ENCODE measurements around the gene TSPAN10.

The TSPAN10 gene

GRCh38 chr17:81635973-81636504 is 957 bp upstream of the TSPAN10 start:
- DNase-seq = no peak

- no peak for DNase-seq
Measured at GRCh38 chr17:81638683-81639082, 1.7 kb downstream of the TSPAN10 start.

- DNase-seq = no peak
Measured at GRCh38 chr17:81640011-81640410, 3.0 kb downstream of the TSPAN10 start.

GRCh38 chr17:81641825-81642489 is 5.0 kb downstream of the TSPAN10 start:
- no peak for DNase-seq

GRCh38 chr17:81644496-81644895 is 7.5 kb downstream of the TSPAN10 start:
- no peak for DNase-seq

- no peak for DNase-seq
Measured at GRCh38 chr17:81644976-81645952, 8.3 kb downstream of the TSPAN10 start.

GRCh38 chr17:81646869-81647600 is 10.0 kb downstream of the TSPAN10 start:
- no peak for DNase-seq

- DNase-seq = no peak
Measured at GRCh38 chr17:81647640-81648012, 10.6 kb downstream of the TSPAN10 start.

- no peak for DNase-seq
Measured at GRCh38 chr17:81648013-81648706, 11.2 kb downstream of the TSPAN10 start.

GRCh38 chr17:81648707-81649085 is 11.7 kb downstream of the TSPAN10 start:
- DNase-seq = no peak

GRCh38 chr17:81650951-81651350 is 14.0 kb downstream of the TSPAN10 start:
- no peak for DNase-seq

- DNase-seq = no peak
Measured at GRCh38 chr17:81651692-81652091, 14.7 kb downstream of the TSPAN10 start.

- DNase-seq = no peak
Measured at GRCh38 chr17:81652906-81653771, 16.1 kb downstream of the TSPAN10 start.

GRCh38 chr17:81655378-81656117 is 18.6 kb downstream of the TSPAN10 start:
- DNase-seq = no peak

- no peak for DNase-seq
Measured at GRCh38 chr17:81656118-81656743, 19.2 kb downstream of the TSPAN10 start, which contains the start of gene PDE6G. PDE6G (minus strand) TSS chr17:81656542; CDS start chr17:81653305, 3,237 bp downstream.

GRCh38 chr17:81656835-81657234 is 19.8 kb downstream of the TSPAN10 start:
- no peak for DNase-seq

GRCh38 chr17:81659038-81659437 is 22.0 kb downstream of the TSPAN10 start:
- no peak for DNase-seq

- no peak for DNase-seq
Measured at GRCh38 chr17:81660441-81660840, 23.4 kb downstream of the TSPAN10 start.

GRCh38 chr17:81662002-81662401 is 25.0 kb downstream of the TSPAN10 start:
- DNase-seq = no peak

GRCh38 chr17:81664051-81664470 is 27.1 kb downstream of the TSPAN10 start:
- DNase-seq = no peak

Data from CD4-positive, alpha-beta T cell treated with Interleukin-17A for 1 hour (primary cell).